HG03565 (cell line): ENCODE measurements around the gene KCNH2.

ENCODE experiments used
- ATAC-seq: cut with Tn5 transposase; IDR thresholded peaks from one replicate; pipeline ENCODE4 v1.9.1; 2021; ENCODE audit warnings: mild to moderate bottlenecking, moderate library complexity; ENCODE audit not compliant: unreplicated experiment

The KCNH2 gene

GRCh38 chr7:150938566-150938965 lies 39.6 kb downstream of the KCNH2 start:
- no peak for ATAC-seq

DNA sequence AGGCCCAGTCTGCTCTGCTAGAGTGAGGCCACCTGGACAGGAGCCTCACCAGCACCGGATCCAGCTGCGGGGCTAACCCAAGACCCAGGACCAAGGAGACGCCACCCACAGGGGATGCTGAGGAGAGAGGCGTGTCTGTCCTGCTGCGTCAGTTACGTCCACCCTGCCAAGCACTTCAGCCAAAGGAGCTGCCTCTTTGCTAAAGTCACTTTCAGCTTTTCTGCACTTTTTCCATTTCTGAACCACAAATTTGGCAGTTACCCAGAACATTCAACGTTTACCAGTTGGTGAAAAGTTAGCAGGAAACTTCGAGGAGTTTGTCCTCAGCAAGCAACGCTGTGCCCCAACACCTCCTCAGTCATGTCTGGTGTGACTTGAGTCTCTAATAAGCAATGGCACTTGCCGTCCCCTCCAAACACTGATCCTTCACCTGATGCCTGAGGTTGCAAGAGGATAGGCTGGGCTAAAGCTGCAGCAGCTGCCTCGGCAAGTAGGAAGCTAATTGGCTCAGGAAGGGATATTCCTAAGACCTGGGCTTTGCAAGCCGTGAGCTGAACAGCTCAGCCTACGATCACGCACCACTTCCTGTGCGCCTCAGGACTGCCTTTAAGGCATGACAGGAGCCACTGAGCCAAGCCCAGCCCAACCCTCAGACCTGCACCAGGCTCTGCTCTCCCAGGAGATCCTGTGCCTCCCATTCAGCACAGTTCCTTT lies 40.1 kb downstream of the KCNH2 start:
- ATAC-seq: no peak

GRCh38 chr7:150936018-150936417 lies 42.1 kb downstream of the KCNH2 start:
- no peak for ATAC-seq

DNA sequence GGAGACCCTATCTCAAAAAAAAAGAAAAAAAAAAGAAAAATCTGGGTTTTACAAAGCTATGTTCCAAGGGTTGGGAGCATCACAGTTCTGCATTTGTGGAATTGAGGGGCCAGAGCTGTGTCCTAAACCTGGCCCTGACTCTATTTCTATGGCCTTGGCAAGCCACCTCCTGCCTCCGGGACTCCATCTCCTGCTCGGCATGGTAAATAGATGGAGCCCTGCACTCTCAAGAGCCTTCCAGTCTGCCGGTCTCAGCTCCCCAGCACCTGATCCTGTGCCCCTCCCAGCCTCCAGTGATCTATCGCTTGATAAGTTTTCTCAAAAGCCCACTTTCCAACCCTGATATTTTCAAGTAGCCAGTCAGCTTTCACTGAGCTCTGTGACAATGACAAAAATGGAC lies 43.0 kb downstream of the KCNH2 start:
- ATAC-seq: no peak

GRCh38 chr7:150934045-150934766 lies 43.9 kb downstream of the KCNH2 start:
- ATAC-seq: no peak

GRCh38 chr7:150931199-150931869 lies 46.8 kb downstream of the KCNH2 start:
- no peak for ATAC-seq

DNA sequence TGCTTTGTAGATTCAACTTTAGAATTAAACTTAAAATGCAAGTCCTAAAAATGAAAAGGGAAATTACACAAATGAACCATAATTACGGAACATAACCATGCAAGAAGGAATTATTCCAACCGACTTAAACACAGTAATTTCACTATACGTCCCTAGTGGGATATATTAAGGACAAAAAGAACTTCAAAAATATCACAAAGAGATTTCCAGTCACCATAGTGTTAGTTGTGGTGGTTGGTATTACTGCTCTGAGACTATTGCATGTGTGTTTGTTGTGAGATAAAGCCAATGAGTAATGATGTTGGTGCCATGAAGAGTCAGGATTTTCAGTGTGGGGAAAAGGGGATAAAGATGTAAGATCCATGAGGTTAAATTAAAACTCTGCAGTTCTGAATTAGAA lies 49.6 kb downstream of the KCNH2 start:
- ATAC-seq: no peak

DNA sequence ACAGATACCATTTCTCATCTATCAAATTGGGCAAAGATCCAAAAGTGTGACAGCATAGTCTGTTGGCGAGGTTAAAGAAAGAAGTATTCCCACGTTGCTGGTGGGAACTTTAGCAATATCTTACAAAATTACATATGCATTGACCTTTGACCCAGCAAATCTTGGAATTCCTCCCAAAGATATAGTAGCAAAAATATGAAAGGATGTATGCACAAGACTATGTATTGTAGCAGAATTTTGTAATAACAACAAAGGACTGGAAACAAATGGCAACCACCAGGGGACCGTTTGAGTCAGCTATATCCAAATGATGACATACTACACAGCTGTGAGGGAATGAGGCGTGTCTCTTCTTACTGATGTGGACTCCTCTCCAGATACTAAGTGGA lies 50.2 kb downstream of the KCNH2 start:
- no peak for ATAC-seq

GRCh38 chr7:150927157-150927955 lies 50.8 kb downstream of the KCNH2 start:
- ATAC-seq: no peak

GRCh38 chr7:150926066-150926465 lies 52.1 kb downstream of the KCNH2 start:
- no peak for ATAC-seq

DNA sequence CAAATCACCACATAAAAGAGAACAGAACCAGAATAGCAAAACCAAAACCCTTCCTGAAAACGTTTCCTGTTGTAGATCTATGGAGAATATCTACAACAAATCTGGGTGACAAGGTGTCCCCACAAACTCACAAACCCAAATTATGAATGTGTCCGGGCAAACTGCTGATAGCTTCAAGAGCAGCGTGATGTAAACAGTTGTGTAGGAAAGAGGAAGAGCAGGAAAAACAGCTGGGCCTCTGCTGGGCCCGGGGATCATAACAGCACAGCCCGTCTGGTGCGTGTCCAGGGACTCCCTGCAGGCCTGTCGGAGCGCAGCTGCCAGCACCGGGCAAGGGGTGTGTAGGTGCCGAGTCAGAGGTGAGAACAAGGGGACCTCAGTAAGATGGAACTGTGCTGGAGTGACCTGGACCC lies 53.7 kb downstream of the KCNH2 start:
- ATAC-seq: no peak

GRCh38 chr7:150923802-150924201 lies 54.3 kb downstream of the KCNH2 start:
- no peak for ATAC-seq

- no peak for ATAC-seq
Measured at GRCh38 chr7:150923196-150923595, 54.9 kb downstream of the KCNH2 start.

DNA sequence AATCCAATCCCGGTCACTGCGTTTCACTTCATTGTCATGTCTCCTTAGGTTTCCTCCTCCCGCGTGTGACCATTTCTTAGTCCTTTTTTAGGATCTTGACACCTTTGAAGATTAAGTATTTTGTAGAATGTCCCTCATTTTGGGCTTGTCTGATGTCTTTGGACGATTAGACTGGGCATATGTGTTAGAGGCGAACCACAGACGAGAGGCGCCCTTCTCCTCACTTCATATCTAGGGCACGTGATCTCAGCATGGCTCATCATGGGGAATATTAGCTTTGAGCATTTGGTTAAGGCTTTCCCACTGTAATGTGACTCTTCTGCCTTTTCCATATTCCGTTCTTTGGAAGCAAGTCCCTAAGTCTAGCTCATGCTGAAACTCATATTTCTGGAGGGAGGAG lies 59.0 kb downstream of the KCNH2 start:
- no peak for ATAC-seq

GRCh38 chr7:150918378-150918777 lies 59.7 kb downstream of the KCNH2 start:
- ATAC-seq: no peak

GRCh38 chr7:150917969-150918368 lies 60.2 kb downstream of the KCNH2 start:
- no peak for ATAC-seq

DNA sequence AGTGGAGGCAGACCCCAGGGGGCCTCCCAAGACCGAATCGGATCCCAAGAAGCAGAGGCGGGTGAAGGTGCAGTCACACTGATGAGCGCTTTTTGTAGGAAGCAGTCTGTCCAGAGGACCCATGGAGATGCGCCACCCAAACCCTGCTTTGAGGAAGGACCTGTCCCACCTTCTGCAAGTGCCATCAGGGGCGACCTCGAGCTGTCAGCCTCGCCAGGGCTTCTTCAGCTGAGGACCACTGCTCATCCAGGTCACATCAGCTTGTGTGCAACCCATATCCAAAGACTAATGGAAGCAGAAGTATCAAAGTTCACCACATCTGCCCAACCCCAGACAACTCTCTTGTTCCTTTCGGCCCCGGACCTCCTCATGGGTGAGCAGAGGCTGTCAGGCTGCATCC lies 61.5 kb downstream of the KCNH2 start:
- no peak for ATAC-seq

DNA sequence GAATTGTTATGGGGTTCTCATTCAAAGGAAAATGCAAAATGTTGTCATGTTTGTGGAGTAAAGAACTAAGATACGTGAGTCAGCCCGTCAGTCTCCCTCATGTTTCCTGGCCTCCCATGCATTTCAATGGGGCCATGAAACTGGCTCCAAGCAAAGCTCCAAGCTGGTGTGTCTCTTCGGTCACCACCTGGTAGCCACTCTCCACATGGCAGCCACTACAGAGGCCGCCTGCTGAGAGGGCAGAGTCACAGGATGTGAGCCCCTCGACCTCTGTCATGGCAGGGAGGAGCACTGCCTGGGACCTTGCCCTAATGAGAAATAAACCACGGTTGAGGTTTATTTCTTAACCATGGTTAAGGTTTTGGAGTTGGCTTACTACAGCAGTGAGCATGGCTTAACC lies 63.2 kb downstream of the KCNH2 start:
- no peak for ATAC-seq

GRCh38 chr7:150914196-150914595 lies 63.9 kb downstream of the KCNH2 start:
- ATAC-seq: no peak

GRCh38 chr7:150912427-150912826 lies 65.7 kb downstream of the KCNH2 start:
- no peak for ATAC-seq

- no peak for ATAC-seq
Measured at GRCh38 chr7:150911590-150912267, 66.4 kb downstream of the KCNH2 start.
